ENCODE results near the gene MFAP5.

Gene MFAP5

DNA sequence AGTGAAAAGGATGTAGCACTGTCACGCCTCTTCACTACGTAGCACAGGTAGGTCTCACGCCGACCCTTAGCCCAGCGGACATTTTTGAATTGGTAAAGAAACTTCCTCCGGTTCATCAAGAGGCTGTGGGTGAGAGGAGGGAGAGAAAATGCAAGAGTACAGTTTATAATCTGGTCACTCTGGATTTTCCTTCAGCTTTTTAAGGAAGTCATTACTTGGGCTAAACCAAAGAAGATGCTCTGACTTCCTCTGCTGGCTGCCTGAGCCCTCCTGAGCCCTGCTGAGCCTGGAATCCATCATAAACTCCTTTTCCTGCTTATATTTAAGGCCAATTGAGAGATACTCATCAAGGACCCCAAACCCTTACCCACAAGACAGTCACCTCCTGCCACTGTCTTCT is 55.7 kb downstream of the MFAP5 start:
- Histone ChIP-seq H3K4me3 (ENCODE audit: low read depth in 1 of 2, low read length in 2 of 2) (no peak overlapping the region), H3K4me1 (ENCODE audit: control insufficient read depth in 1 of 2, insufficient read depth in 2 of 2, low read length in 2 of 2) (no peaks in the 10 kb centered on the region), H3K36me3 (ENCODE audit: control insufficient read depth in 1 of 2, insufficient read depth in 2 of 2, low read length in 2 of 2) (no peaks in the 10 kb centered on the region), H3K9me3 (ENCODE audit: control insufficient read depth in 1 of 2, low read length in 2 of 2) (no peaks in the 10 kb centered on the region), H3K27ac (ENCODE audit: low read depth, low read length) (no peak overlapping the region), H3K9ac (ENCODE audit: low read depth in 1 of 2, low read length in 2 of 2) (no peak overlapping the region), H3K27me3 (ENCODE audit: control insufficient read depth in 1 of 2, insufficient read depth in 2 of 2, low read length in 2 of 2) (no peaks in the 10 kb centered on the region)

DNA sequence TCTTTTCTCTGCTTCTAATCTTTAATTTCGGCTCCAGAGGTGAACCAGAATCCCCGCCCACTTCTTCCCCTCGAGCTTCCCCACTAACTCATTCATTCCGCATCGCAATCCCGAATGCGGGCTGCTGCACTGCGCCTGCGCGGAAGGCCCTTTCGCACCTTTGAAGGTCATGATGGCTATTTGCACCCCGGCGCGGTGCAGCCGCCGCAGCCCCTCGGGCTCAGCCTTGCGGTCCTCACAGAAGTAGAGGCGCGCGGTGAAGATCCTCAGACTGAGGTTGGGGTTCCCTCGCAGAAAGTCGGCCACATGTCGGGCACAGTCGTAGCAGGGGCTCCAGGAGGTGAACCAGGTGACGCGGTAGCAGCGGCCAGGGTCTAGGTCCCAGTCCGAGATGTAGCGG is 57.6 kb downstream of the MFAP5 start:
- H3K9ac ChIP-seq (ENCODE audit: low read depth in 1 of 2, low read length in 2 of 2) = no peak overlapping the region
- no peak overlapping the region for H3K4me3 ChIP-seq (ENCODE audit: low read depth in 1 of 2, low read length in 2 of 2)
- H3K27ac ChIP-seq (ENCODE audit: low read depth, low read length) = no peak overlapping the region
- H3K4me1 ChIP-seq (ENCODE audit: control insufficient read depth in 1 of 2, insufficient read depth in 2 of 2, low read length in 2 of 2) = no peaks in the 10 kb centered on the region
- no peaks in the 10 kb centered on the region for H3K9me3 ChIP-seq (ENCODE audit: control insufficient read depth in 1 of 2, low read length in 2 of 2)
- no peaks in the 10 kb centered on the region for H3K27me3 ChIP-seq (ENCODE audit: control insufficient read depth in 1 of 2, insufficient read depth in 2 of 2, low read length in 2 of 2)
- no peaks in the 10 kb centered on the region for H3K36me3 ChIP-seq (ENCODE audit: control insufficient read depth in 1 of 2, insufficient read depth in 2 of 2, low read length in 2 of 2)

GRCh38 chr12:8603856-8604255 is 58.8 kb downstream of the MFAP5 start:
- no peak overlapping the region for H3K27ac ChIP-seq (ENCODE audit: low read depth, low read length)
- no peak overlapping the region for H3K9ac ChIP-seq (ENCODE audit: low read depth in 1 of 2, low read length in 2 of 2)
- H3K4me3 ChIP-seq (ENCODE audit: low read depth in 1 of 2, low read length in 2 of 2) = no peak overlapping the region
- H3K27me3 ChIP-seq (ENCODE audit: control insufficient read depth in 1 of 2, insufficient read depth in 2 of 2, low read length in 2 of 2) = no peaks in the 10 kb centered on the region
- no peaks in the 10 kb centered on the region for H3K4me1 ChIP-seq (ENCODE audit: control insufficient read depth in 1 of 2, insufficient read depth in 2 of 2, low read length in 2 of 2)
- H3K36me3 ChIP-seq (ENCODE audit: control insufficient read depth in 1 of 2, insufficient read depth in 2 of 2, low read length in 2 of 2) = no peaks in the 10 kb centered on the region
- no peaks in the 10 kb centered on the region for H3K9me3 ChIP-seq (ENCODE audit: control insufficient read depth in 1 of 2, low read length in 2 of 2)

DNA sequence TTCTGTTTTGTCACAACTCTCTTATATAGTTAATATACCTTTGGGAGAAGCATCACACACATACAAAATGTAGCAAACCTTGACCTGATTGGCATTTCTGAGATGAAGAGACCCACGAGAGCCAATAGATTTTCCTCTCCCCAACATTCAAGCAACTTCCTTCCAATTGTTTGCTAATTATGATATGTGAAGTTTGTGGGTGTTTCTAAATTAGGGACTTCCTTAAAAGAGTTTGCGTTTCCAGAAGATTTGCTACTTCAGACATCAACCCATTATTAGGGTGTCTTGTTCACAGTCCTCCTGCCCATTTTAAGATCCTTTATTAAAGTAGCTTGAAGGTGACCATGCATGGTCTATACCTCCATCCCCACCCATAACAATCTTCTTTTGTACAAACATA is 59.3 kb downstream of the MFAP5 start:
- Histone ChIP-seq H3K27me3 (ENCODE audit: control insufficient read depth in 1 of 2, insufficient read depth in 2 of 2, low read length in 2 of 2) (no peaks in the 10 kb centered on the region), H3K4me1 (ENCODE audit: control insufficient read depth in 1 of 2, insufficient read depth in 2 of 2, low read length in 2 of 2) (no peaks in the 10 kb centered on the region), H3K27ac (ENCODE audit: low read depth, low read length) (no peak overlapping the region), H3K36me3 (ENCODE audit: control insufficient read depth in 1 of 2, insufficient read depth in 2 of 2, low read length in 2 of 2) (no peaks in the 10 kb centered on the region), H3K9me3 (ENCODE audit: control insufficient read depth in 1 of 2, low read length in 2 of 2) (no peaks in the 10 kb centered on the region), H3K9ac (ENCODE audit: low read depth in 1 of 2, low read length in 2 of 2) (no peak overlapping the region), H3K4me3 (ENCODE audit: low read depth in 1 of 2, low read length in 2 of 2) (no peak overlapping the region)

DNA sequence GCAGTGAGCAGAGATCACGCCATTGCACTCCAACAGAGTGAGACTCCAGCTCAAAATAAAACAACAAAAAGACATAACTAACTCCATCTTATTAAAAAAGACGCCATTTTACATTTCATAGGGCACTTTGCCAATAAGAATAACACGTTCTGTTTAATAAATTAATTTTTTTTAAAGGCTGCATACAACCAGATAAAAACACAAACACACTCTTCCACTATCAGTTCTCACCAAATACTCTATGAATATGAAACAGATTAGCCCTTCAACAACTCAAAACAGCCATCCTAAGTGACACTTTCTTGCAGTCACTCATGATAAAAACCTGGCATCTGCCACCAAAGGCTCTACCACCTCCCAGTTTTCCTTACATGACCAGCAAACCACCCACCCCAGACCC is 66.1 kb downstream of the MFAP5 start:
- H3K9ac ChIP-seq (ENCODE audit: low read depth in 1 of 2, low read length in 2 of 2) = no peak overlapping the region
- no peak overlapping the region for H3K27ac ChIP-seq (ENCODE audit: low read depth, low read length)
- no peak overlapping the region for H3K4me3 ChIP-seq (ENCODE audit: low read depth in 1 of 2, low read length in 2 of 2)
- no peaks in the 10 kb centered on the region for H3K4me1 ChIP-seq (ENCODE audit: control insufficient read depth in 1 of 2, insufficient read depth in 2 of 2, low read length in 2 of 2)
- no peaks in the 10 kb centered on the region for H3K36me3 ChIP-seq (ENCODE audit: control insufficient read depth in 1 of 2, insufficient read depth in 2 of 2, low read length in 2 of 2)
- no peaks in the 10 kb centered on the region for H3K27me3 ChIP-seq (ENCODE audit: control insufficient read depth in 1 of 2, insufficient read depth in 2 of 2, low read length in 2 of 2)
- no peaks in the 10 kb centered on the region for H3K9me3 ChIP-seq (ENCODE audit: control insufficient read depth in 1 of 2, low read length in 2 of 2)

Measured in duodenal mucosa (tissue), 2 donors.